H1 (cell line): Measurements from ENCODE around the gene YPEL5. TPM values are rescaled to one million over a fixed set of nuclear protein-coding genes. Genes with fewer than 3 reads are reported as not detected.

ENCODE experiments used
- CTCF ChIA-PET: fragments of 300-600 bp; sonication (Branson Sonifier 250); formaldehyde crosslinking; loops from one replicate; lab custom pipeline; 2021; ENCODE audit not compliant: partially characterized antibody; lab: Charles Lee
- POLR2A ChIA-PET: fragments of 300-600 bp; sonication (Branson Sonifier 250); formaldehyde crosslinking; loops from one replicate; lab custom pipeline; 2021; ENCODE audit warnings: inconsistent platforms; ENCODE audit not compliant: partially characterized antibody; lab: Charles Lee
- DNase-seq, 2 experiments: peaks; one replicate each; pipeline versions ENCODE4 v3.0.0 to v3.0.0-alpha.2; 2010 to 2022; ENCODE audit warnings: low spot score in 2 of 2, low read depth in 1 of 2, mixed read lengths in 1 of 2
- FAIRE-seq: peaks from 2 replicates; lab custom pipeline; 2011; peaks lifted over from hg19 to GRCh38; lab: Jason Lieb, UNC
- H2AFZ ChIP-seq: 2 replicates; pipeline ENCODE4 v1.8.1; 2012; ENCODE audit warnings: low read length, inconsistent platforms
- H2AK5ac ChIP-seq: 2 replicates; pipeline ENCODE4 v1.6.1; 2013; ENCODE audit warnings: low read depth, low read length
- H2BK120ac ChIP-seq: replicated peaks from 2 replicates; pipeline ENCODE3; 2013; ENCODE audit warnings: low read depth, low read length, inconsistent platforms
- H2BK12ac ChIP-seq: 2 replicates; pipeline ENCODE4 v1.6.1; 2013; ENCODE audit warnings: low read depth, low read length
- H2BK15ac ChIP-seq: 2 replicates; pipeline ENCODE4 v1.6.1; 2013; ENCODE audit warnings: low read length
- H2BK20ac ChIP-seq: 2 replicates; pipeline ENCODE4 v1.6.1; 2013; ENCODE audit warnings: low read length
- H2BK5ac ChIP-seq: 2 replicates; pipeline ENCODE4 v1.6.1; 2013; ENCODE audit warnings: low read depth, low read length
- H3K14ac ChIP-seq: 2 replicates; pipeline ENCODE4 v1.6.1; 2013; ENCODE audit warnings: inconsistent platforms; ENCODE audit not compliant: insufficient read length
- H3K18ac ChIP-seq: 2 replicates; pipeline ENCODE4 v1.6.1; 2013; ENCODE audit warnings: low read length; ENCODE audit errors: extremely low read depth
- H3K23ac ChIP-seq: 2 replicates; pipeline ENCODE4 v1.6.1; 2013; ENCODE audit warnings: inconsistent platforms; ENCODE audit not compliant: insufficient read length
- H3K23me2 ChIP-seq: 2 replicates; pipeline ENCODE4 v1.6.1; 2013; ENCODE audit warnings: low read depth, low read length
- H3K27ac ChIP-seq: 2 replicates; pipeline ENCODE4 v1.6.1; 2011; ENCODE audit warnings: low read depth, low read length, inconsistent platforms
- H3K27me3 ChIP-seq, 4 experiments: replicated peaks in 1 of 4; 1 replicate in 1 of 4; 2 replicates in 3 of 4; pipeline versions ENCODE4 v1.6.1 to v1.8.1; 2011 to 2013; ENCODE audit warnings: low read length in 3 of 4, mild to moderate bottlenecking in 3 of 4, inconsistent platforms in 2 of 4, mixed read lengths in 2 of 4, moderate library complexity in 1 of 4; ENCODE audit not compliant: control insufficient read depth in 3 of 4, insufficient read depth in 3 of 4; ENCODE audit errors: extremely low read depth in 1 of 4
- H3K36me3 ChIP-seq, 4 experiments: 2 replicates each; pipeline versions ENCODE4 v1.6.1 to v1.8.1; 2011 to 2013; ENCODE audit warnings: mild to moderate bottlenecking in 4 of 4, low read length in 3 of 4, moderate library complexity in 2 of 4, control low read depth in 1 of 4, inconsistent platforms in 1 of 4; ENCODE audit not compliant: insufficient read depth in 4 of 4, control insufficient read depth in 2 of 4
- H3K4ac ChIP-seq: replicated peaks from 2 replicates; pipeline ENCODE3; 2013; ENCODE audit warnings: low read length, low read depth, mixed read lengths, inconsistent platforms; ENCODE audit not compliant: insufficient read length
- H3K4me1 ChIP-seq, 4 experiments: replicated peaks in 1 of 4; 1 replicate in 1 of 4; 2 replicates in 3 of 4; pipeline versions ENCODE4 v1.6.1 to v1.8.1; 2011 to 2013; ENCODE audit warnings: low read length in 3 of 4, inconsistent platforms in 2 of 4, mixed read lengths in 1 of 4; ENCODE audit not compliant: insufficient read depth in 4 of 4, control insufficient read depth in 3 of 4
- H3K4me2 ChIP-seq, 2 experiments: 2 replicates each; pipeline versions ENCODE4 v1.6.1 to v1.8.1; 2011 to 2013; ENCODE audit warnings: low read depth in 2 of 2, low read length in 2 of 2, control low read depth in 1 of 2, inconsistent platforms in 1 of 2, mild to moderate bottlenecking in 1 of 2; ENCODE audit not compliant: insufficient read depth in 1 of 2
- H3K4me3 ChIP-seq, 4 experiments: fragments of 200-600, 300-600 bp in 1 of 4; sonication (generic), shearing (Covaris generic), sonication (Bioruptor Twin) in 1 of 4; 2 replicates each; pipeline versions ENCODE4 v1.5.1 to v1.8.1; 2011 to 2016; ENCODE audit warnings: low read length in 4 of 4, low read depth in 3 of 4, control low read depth in 2 of 4, inconsistent platforms in 2 of 4, mild to moderate bottlenecking in 2 of 4, mixed read lengths in 1 of 4, moderate library complexity in 1 of 4; ENCODE audit not compliant: insufficient read depth in 2 of 4; ENCODE audit errors: extremely low read depth in 1 of 4
- H3K56ac ChIP-seq: replicated peaks from 2 replicates; pipeline ENCODE3; 2013; ENCODE audit warnings: low read depth, mild to moderate bottlenecking, mixed read lengths, low read length, inconsistent platforms; ENCODE audit not compliant: insufficient read length
- H3K79me1 ChIP-seq: 2 replicates; pipeline ENCODE4 v1.6.1; 2013; ENCODE audit warnings: low read depth, low read length, control low read depth
- H3K79me2 ChIP-seq, 2 experiments: 2 replicates each; pipeline versions ENCODE4 v1.6.1 to v1.8.1; 2012 to 2013; ENCODE audit warnings: low read length in 2 of 2, mild to moderate bottlenecking in 2 of 2, inconsistent platforms in 1 of 2; ENCODE audit not compliant: insufficient read depth in 2 of 2, control insufficient read depth in 1 of 2
- H3K9ac ChIP-seq, 4 experiments: replicated peaks in 1 of 4; 1 replicate in 1 of 4; 2 replicates in 3 of 4; pipeline versions ENCODE4 v1.6.1 to v1.8.1; 2011 to 2013; ENCODE audit warnings: low read depth in 3 of 4, low read length in 3 of 4, control low read depth in 2 of 4, mild to moderate bottlenecking in 2 of 4, moderate library complexity in 2 of 4, inconsistent platforms in 1 of 4; ENCODE audit errors: extremely low read depth in 1 of 4
- H3K9me3 ChIP-seq, 2 experiments: 2 replicates each; pipeline versions ENCODE4 v1.6.1 to v1.8.1; 2012 to 2013; ENCODE audit warnings: mild to moderate bottlenecking in 2 of 2, moderate library complexity in 2 of 2, control low read depth in 1 of 2, inconsistent platforms in 1 of 2, low read depth in 1 of 2, low read length in 1 of 2, mixed read lengths in 1 of 2; ENCODE audit not compliant: insufficient read depth in 2 of 2
- H4K20me1 ChIP-seq, 2 experiments: replicated peaks in 1 of 2; 2 replicates each; pipeline versions ENCODE3 to v1.8.1; 2011 to 2013; ENCODE audit warnings: inconsistent platforms in 2 of 2, low read length in 2 of 2, mild to moderate bottlenecking in 1 of 2; ENCODE audit not compliant: insufficient read depth in 2 of 2, control insufficient read depth in 1 of 2
- H4K5ac ChIP-seq: 2 replicates; pipeline ENCODE4 v1.6.1; 2013; ENCODE audit warnings: low read length, low read depth, mixed read lengths, inconsistent platforms; ENCODE audit not compliant: insufficient read length
- H4K8ac ChIP-seq: 2 replicates; pipeline ENCODE4 v1.8.0; 2013; ENCODE audit warnings: mild to moderate bottlenecking, moderate library complexity, low read length, inconsistent platforms; ENCODE audit not compliant: insufficient read depth; ENCODE audit errors: extremely low read depth
- H4K91ac ChIP-seq: replicated peaks from 2 replicates; pipeline ENCODE3; 2013; ENCODE audit warnings: low read length, mixed read lengths, inconsistent platforms; ENCODE audit not compliant: insufficient read length
- WGBS, 2 experiments: shearing (Covaris generic) in 1 of 2; methylation state at CpG; one replicate each; pipeline versions ENCODE4 v1.1.6 to v1.1.7; 2013 to 2015; ENCODE audit warnings: low lambda C conversion rate in 2 of 2, mixed read lengths in 2 of 2, inconsistent platforms in 1 of 2, low coverage in 1 of 2, missing lambda C conversion rate in 1 of 2; ENCODE audit not compliant: insufficient replicate concordance in 2 of 2, insufficient coverage in 1 of 2, insufficient read length in 1 of 2; ENCODE audit errors: extremely low coverage in 1 of 2, missing lambda C conversion rate in 1 of 2; 5-methylcytosine and 5-hydroxymethylcytosine counted together
- polyA plus RNA-seq, 7 experiments: library from polyadenylated mRNA; depleted of rRNA in 3 of 7; stranded (reverse) in 5 of 7; unstranded in 2 of 7; fragments of >200 nt in 5 of 7; fragments of 200-250 nt in 2 of 7; gene quantifications; 1 replicate in 5 of 7; 2 replicates in 1 of 7; 4 replicates in 1 of 7; pipeline versions ENCODE4 v1.2.1 to v1.2.3, GENCODE V29; 2011 to 2013; ENCODE audit warnings: missing spikeins in 2 of 7, mixed read lengths in 2 of 7
- total RNA-seq: library from RNA; stranded (reverse); fragmentation: NEBNext Ultra II Directional; extraction: Animal tissue kit (Norgen Biotek cat#: 25700); gene quantifications from 2 replicates; pipeline ENCODE4 v1.2.1, GENCODE V29; 2021

YPEL5 gene
- total and polyA plus RNA-seq, 2 of the 8 experiments (the other 6 are each of a cell fraction or from before 2014, with no cell fraction given), result 18.5 to 28.0 TPM

GRCh38 chr2:30144260-30144659 is 2.5 kb upstream of the YPEL5 start:
- H3K18ac ChIP-seq, result no peak overlapping the region
- H2BK12ac ChIP-seq, result no peak overlapping the region
- no peak overlapping the region for H4K5ac ChIP-seq
- peaks cover 0 to 7% (median 5%) of the 10 kb centered on the region in 4 experiments; a peak in 5 of 7 replicates for H3K4me1 ChIP-seq
- no peak overlapping the region for H3K23ac ChIP-seq
- no peak overlapping the region for H4K8ac ChIP-seq
- H2BK20ac ChIP-seq, result no peak overlapping the region
- DNase-seq (no peak), FAIRE-seq (no peak)
- H3K79me1 ChIP-seq, result no peaks in the 10 kb centered on the region
- H3K14ac ChIP-seq, result no peak overlapping the region
- no peak overlapping the region for H3K4me2 ChIP-seq
- H3K27me3 ChIP-seq, result no peaks in the 10 kb centered on the region; a peak in 2 of 7 replicates
- H3K36me3 ChIP-seq, result no peaks in the 10 kb centered on the region
- no peak overlapping the region for H2BK120ac ChIP-seq
- H2BK15ac ChIP-seq, result no peak overlapping the region
- H4K91ac ChIP-seq, result no peak overlapping the region
- ChIA-PET POLR2A (no interaction called here), CTCF (interaction anchor here (1.1 kb wide), 1 partner anchor 13 kb away, joined by 3 read pairs; no protein-coding TSS in a partner anchor)
- H2AFZ ChIP-seq, result no peak overlapping the region
- no peak overlapping the region for H3K4me3 ChIP-seq
- H3K79me2 ChIP-seq, result no peaks in the 10 kb centered on the region
- no peak overlapping the region for H2AK5ac ChIP-seq
- H4K20me1 ChIP-seq, result no peaks in the 10 kb centered on the region
- no peak overlapping the region for H3K27ac ChIP-seq
- 90% methylated on average over 1 of the region's 1 CpG; no CpG with 5 or more reads in 1 of the 2 experiments for WGBS, 2 experiments
- H3K56ac ChIP-seq, result no peak overlapping the region
- no peak overlapping the region for H3K4ac ChIP-seq
- peaks cover 5% of the 10 kb centered on the region; the same call in 1 of the 2 replicates for H3K23me2 ChIP-seq
- H3K9ac ChIP-seq, result no peak overlapping the region
- no peak overlapping the region for H2BK5ac ChIP-seq
- H3K9me3 ChIP-seq, result no peaks in the 10 kb centered on the region
